HL-60 (cell line): ENCODE measurements around the gene CNTNAP2.

Experiments used
- DNase-seq, 2 experiments: peaks; one replicate each; pipeline ENCODE4 v3.0.0-alpha.2; 2010 to 2020; ENCODE audit warnings: low read depth in 1 of 2, low spot score in 1 of 2
- H3K27ac ChIP-seq: fragments of 250-450 bp; sonication (Bioruptor Pico); replicated peaks from 2 replicates; pipeline ENCODE4 v1.5.1; 2020; ENCODE audit warnings: mild to moderate bottlenecking, moderate library complexity
- H3K27me3 ChIP-seq: fragments of 250-450 bp; sonication (Bioruptor Pico); 2 replicates; pipeline ENCODE4 v1.5.1; 2021; ENCODE audit warnings: mild to moderate bottlenecking, moderate library complexity; ENCODE audit not compliant: insufficient read depth, poor library complexity, severe bottlenecking
- H3K4me3 ChIP-seq: replicated peaks from 2 replicates; pipeline ENCODE4 v1.5.1; 2011; ENCODE audit warnings: mild to moderate bottlenecking, control low read depth, low read length; ENCODE audit not compliant: insufficient read depth
- GABPA ChIP-seq: IDR thresholded peaks from 2 replicates; pipeline ENCODE4 v1.6.1; 2012; ENCODE audit warnings: low read depth
- POLR2AphosphoS5 ChIP-seq: IDR thresholded peaks from 2 replicates; pipeline ENCODE4 v1.6.1; 2012; ENCODE audit warnings: low read depth
- SPI1 ChIP-seq: IDR thresholded peaks from 2 replicates; pipeline ENCODE4 v1.6.1; 2012; ENCODE audit warnings: low read depth, mild to moderate bottlenecking, borderline replicate concordance
- TF ChIP-seq, protein P1 (sequence below): IDR thresholded peaks from one replicate; pipeline ENCODE4 v1.5.1; 2011; ENCODE audit warnings: low read length, control low read depth, inconsistent platforms; ENCODE audit not compliant: insufficient read depth
- TF ChIP-seq, protein P2 (sequence below): IDR thresholded peaks from 2 replicates; pipeline ENCODE4 v1.6.1; 2012; ENCODE audit warnings: low read depth; ENCODE audit not compliant: insufficient replicate concordance

Gene CNTNAP2

DNA sequence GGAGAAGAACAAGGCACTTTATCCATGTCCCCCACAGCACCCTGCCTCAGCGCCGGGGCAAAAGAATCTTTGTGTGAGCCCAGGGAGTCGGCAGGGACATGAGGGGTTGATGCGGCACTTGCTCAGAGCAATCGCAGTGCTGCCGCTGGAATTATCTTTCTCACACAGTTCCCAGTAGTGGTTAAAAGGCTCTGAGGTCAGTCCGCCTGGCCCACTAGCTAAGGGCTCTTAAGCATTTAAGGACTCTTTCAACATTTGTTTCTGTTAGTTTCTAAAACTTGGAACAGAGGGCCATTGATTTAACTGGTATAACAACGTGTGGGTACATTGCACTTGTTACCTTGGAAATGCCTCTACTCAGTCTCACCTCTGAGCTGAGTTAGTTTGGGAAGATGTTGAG lies 2266.0 kb downstream of the CNTNAP2 start:
- no peaks in the 10 kb centered on the region for H3K27me3 ChIP-seq
- TF ChIP-seq GABPA (no peak), POLR2AphosphoS5 (no peak), SPI1 (no peak)
- TF ChIP-seq, protein P1, sequence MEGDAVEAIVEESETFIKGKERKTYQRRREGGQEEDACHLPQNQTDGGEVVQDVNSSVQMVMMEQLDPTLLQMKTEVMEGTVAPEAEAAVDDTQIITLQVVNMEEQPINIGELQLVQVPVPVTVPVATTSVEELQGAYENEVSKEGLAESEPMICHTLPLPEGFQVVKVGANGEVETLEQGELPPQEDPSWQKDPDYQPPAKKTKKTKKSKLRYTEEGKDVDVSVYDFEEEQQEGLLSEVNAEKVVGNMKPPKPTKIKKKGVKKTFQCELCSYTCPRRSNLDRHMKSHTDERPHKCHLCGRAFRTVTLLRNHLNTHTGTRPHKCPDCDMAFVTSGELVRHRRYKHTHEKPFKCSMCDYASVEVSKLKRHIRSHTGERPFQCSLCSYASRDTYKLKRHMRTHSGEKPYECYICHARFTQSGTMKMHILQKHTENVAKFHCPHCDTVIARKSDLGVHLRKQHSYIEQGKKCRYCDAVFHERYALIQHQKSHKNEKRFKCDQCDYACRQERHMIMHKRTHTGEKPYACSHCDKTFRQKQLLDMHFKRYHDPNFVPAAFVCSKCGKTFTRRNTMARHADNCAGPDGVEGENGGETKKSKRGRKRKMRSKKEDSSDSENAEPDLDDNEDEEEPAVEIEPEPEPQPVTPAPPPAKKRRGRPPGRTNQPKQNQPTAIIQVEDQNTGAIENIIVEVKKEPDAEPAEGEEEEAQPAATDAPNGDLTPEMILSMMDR = no peak
- TF ChIP-seq, protein P2, sequence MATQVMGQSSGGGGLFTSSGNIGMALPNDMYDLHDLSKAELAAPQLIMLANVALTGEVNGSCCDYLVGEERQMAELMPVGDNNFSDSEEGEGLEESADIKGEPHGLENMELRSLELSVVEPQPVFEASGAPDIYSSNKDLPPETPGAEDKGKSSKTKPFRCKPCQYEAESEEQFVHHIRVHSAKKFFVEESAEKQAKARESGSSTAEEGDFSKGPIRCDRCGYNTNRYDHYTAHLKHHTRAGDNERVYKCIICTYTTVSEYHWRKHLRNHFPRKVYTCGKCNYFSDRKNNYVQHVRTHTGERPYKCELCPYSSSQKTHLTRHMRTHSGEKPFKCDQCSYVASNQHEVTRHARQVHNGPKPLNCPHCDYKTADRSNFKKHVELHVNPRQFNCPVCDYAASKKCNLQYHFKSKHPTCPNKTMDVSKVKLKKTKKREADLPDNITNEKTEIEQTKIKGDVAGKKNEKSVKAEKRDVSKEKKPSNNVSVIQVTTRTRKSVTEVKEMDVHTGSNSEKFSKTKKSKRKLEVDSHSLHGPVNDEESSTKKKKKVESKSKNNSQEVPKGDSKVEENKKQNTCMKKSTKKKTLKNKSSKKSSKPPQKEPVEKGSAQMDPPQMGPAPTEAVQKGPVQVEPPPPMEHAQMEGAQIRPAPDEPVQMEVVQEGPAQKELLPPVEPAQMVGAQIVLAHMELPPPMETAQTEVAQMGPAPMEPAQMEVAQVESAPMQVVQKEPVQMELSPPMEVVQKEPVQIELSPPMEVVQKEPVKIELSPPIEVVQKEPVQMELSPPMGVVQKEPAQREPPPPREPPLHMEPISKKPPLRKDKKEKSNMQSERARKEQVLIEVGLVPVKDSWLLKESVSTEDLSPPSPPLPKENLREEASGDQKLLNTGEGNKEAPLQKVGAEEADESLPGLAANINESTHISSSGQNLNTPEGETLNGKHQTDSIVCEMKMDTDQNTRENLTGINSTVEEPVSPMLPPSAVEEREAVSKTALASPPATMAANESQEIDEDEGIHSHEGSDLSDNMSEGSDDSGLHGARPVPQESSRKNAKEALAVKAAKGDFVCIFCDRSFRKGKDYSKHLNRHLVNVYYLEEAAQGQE = no peak
- no peak for DNase-seq
- no peak overlapping the region for H3K27ac ChIP-seq
- no peak overlapping the region for H3K4me3 ChIP-seq

DNA sequence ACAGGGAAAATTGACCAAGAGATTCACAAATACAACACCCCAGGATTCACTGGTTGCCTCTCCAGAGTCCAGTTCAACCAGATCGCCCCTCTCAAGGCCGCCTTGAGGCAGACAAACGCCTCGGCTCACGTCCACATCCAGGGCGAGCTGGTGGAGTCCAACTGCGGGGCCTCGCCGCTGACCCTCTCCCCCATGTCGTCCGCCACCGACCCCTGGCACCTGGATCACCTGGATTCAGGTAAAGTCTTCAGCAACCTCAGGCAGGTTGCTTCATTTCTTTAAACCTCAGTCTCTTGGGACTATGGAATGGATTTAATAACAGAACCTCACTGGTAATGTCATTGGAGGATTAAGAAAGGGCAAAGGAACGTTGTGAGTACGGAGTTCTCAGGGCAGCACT lies 2267.1 kb downstream of the CNTNAP2 start:
- H3K4me3 ChIP-seq = no peak overlapping the region
- TF ChIP-seq, protein P2 = no peak
- TF ChIP-seq SPI1 (no peak), GABPA (no peak), POLR2AphosphoS5 (no peak)
- TF ChIP-seq, protein P1 = no peak
- H3K27me3 ChIP-seq = no peaks in the 10 kb centered on the region
- H3K27ac ChIP-seq = no peak overlapping the region
- DNase-seq = no peak

DNA sequence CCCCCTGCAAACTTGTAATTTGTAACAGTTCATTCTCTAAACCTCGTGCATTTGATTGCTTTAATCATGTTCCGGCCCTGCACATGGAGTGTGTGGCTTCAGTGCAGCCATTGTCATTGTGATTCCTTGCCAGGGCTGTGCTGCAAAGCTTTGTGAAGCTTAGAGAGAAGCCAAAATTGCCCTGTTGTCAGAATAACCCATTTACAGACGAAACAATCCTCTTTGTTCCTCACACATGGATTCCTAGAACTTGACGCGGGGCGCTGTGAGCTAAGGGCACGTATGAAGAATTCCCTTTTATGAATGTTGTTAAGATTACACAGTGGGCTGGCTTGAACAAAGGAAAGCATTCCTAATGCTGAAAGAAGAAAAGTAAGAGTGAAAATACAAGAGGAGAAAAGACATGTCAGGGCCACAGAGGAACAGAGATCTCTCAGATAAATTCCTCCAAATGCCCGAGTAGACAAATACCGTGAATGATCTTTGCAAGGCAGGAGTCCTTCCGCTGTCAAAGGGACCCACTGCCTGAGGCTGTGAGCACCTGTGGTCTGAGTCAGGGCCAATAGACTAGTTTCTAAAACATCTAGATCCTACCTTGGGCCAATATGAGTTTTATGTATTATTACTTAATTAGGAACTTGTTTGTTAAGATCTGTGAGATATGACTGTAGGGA lies 2268.5 kb downstream of the CNTNAP2 start:
- no peak for DNase-seq
- TF ChIP-seq GABPA (no peak), SPI1 (no peak), POLR2AphosphoS5 (no peak)
- TF ChIP-seq, protein P2 = no peak
- TF ChIP-seq, protein P1 = no peak
- H3K27me3 ChIP-seq = no peaks in the 10 kb centered on the region

More for the DNA sequence above, 2268.5 kb downstream of the CNTNAP2 start:
- Histone ChIP-seq H3K4me3 (no peak overlapping the region), H3K27ac (no peak overlapping the region)
